GDM1 (cell line): ENCODE measurements around the gene GATA2.

Source experiments
- DNase-seq: peaks from one replicate; lab custom pipeline; 2025; lab: John Stamatoyannopoulos, UW

Gene GATA2

DNA sequence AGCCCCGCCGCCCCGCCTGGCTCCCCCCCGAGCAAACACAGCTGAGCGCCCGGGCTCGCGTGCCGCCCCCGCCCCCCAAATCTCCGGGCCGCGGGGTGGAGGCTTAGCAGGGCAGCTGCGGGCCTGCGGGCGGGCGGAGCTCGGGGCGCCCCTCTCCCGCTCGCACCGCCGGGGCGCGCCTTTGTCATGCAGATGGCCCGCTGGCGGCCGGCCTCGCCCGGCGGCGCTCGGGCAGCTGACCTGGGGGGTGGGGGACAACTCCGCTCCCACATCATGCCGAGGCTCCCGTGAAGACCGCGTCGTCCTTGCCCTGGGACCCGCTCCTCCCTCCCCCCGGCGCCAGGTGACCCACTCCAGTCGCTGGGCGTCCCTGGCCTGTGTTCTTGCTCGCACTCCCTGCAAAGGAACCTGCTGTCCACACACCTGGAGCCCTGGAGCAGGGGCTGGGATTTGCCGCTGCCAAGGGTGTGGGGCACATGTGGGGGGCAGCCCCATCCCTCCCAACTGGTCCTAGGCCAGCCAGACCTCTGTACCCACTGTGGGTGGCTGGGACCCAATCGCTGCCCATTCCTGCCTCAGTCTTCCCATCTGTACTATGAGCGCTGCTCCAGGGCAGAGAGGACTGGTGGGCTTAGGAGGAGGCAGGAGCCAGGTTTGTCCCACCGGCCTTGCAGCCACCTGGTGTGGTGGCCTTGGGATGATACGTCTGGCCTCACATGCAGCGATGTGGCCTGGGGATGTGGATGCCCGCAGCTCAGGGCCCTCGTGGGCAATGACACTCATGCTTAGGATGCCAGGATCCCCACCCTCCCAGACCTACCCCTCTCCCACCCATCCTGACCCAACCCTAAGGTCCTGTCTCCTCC is 59.8 kb downstream of the GATA2 start:
- no peak for DNase-seq

DNA sequence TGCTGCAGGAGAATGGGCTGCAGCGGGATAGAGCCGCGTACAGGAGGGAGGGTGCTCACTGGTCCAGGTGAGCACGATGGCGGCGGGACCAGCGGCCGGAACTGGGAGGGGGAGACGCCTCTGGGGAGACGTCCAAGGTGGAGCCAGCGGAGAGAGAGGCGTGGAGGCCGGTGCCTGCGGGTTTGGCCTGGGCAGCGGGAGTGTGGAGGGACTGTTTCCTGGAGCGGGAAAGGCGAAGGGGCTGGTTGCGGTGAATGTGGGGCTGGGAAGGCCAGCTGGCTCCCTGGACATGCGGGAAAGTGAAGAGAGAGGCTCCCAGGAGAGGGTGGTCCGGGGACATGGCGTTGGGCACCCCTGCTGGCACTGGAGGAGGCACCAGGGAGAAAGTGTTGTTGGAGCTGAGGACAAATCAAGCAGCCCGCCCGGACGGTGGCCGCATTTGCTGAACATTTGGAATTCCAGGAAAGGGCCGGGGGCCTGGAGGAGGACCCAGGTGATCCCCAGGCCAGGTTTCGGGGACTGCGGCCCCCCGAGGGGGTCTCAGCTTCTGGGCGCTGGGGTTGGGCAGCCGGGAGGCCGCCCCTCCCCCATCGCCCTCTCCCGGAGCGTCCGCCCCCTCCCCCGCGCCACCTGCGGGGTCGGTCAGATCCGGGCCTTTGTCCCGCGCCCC is 60.6 kb downstream of the GATA2 start:
- DNase-seq, result no peak

DNA sequence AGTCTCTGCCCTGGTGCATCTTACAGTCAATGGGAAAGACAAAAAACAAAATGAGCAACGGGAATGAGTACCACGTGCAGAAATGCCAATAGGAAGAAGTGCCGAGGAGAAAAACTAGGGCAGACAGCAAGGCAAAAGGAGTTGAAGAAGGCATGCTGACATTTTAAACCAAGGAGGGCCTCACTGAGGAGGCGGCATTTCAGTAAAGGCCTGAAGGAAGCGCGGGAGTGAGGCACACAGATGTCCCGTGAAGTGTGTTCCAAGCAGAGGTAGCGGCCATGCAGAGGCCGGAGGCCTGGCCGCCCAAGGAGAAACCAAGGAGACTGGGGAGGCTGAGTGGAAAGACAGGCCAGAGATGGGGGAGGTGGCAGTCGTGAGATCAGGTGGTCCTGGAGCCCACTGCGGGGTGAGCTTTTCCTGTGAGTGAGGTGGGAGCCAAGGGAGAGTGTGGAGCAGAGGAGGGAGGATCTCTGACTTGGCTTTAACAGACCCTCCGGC is 61.1 kb downstream of the GATA2 start:
- no peak for DNase-seq

DNA sequence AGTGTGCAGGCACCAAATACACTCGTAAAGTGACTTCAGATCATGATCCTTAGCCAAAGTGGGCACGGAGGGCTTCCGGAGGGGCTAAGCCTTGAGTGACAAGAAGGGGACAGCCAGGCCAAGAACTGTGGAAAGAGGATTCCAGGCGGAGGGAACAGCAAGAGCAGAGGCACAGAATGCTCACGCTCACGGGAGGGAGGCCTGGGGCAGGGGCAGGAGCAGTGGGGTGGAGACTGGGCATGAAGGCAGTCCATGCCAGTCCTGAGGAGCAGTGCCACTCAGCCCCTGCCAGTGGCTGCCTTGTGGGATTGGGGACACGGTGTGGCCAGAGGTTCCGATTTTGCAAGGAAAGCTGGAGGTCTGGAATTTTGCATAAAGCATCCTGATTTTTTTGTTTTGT is 62.3 kb downstream of the GATA2 start:
- DNase-seq, result no peak

DNA sequence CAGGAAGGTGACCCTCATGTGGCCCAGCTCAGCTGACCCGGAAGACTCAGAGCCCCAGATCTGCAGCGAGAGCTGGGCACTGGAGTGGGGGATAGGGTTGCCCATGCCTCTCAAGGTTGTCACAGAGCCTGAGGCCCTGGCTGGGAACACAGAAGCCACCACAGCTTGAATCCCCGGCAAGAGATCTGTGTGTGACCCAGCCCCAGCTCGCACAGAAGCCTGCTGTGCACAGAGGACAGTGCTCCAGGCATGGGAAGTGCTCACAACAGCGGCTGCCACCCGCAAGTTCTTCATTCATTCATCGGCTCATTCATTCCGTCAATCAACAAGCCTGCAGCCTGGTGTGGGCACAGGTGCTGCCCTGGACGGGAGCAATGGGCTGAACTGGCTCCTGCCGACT is 62.7 kb downstream of the GATA2 start:
- no peak for DNase-seq

DNA sequence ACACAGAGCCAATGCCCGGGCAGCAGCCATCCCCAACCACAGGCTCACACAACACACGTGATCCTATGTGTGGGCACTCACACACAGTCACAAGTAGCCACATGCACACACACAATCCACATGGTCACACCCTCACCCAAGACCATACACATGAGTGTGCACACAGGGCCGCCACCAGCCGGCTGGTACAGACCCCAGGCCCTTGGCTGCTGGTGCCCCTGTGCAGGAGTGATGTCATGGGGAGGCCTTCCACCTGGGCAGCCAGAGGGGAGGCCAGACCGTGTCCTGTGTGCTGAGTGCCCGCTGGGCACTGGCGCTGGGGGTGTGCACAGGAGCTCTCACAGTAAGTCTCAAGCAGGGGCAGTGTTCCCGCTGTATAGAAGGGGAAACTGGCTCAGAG is 63.2 kb downstream of the GATA2 start:
- DNase-seq, result no peak
